Gastrocnemius medialis (tissue), 4 donors: Measurements from ENCODE around the gene ANKS1B. TPM values are rescaled to one million over a fixed set of nuclear protein-coding genes. Genes with fewer than 3 reads are reported as not detected.

Experiments used
- ATAC-seq, 2 donors: fragments of 150-250 bp; one replicate each; pipeline ENCODE4 v1.9.1; 2016
- DNase-seq, 2 donors: peaks; one replicate each; pipeline ENCODE4 v3.0.0-alpha.2; 2019
- H3K27ac ChIP-seq, 4 donors: fragments of 200-600 bp; sonication (generic); 1 replicate in 1 of 4; 2 replicates in 3 of 4; pipeline ENCODE4 v1.5.1; 2016 to 2018; ENCODE audit warnings: mild to moderate bottlenecking in 2 of 4, moderate library complexity in 1 of 4
- H3K27me3 ChIP-seq, 3 donors: fragments of 200-600 bp; sonication (generic) in 2 of 3; 1 replicate in 1 of 3; 2 replicates in 2 of 3; pipeline versions ENCODE4 v1.5.1 to v1.6.0; 2016 to 2019; ENCODE audit warnings: mild to moderate bottlenecking in 1 of 3, moderate library complexity in 1 of 3
- H3K36me3 ChIP-seq, 2 donors: fragments of 200-600 bp; sonication (generic) in 1 of 2; one replicate each; pipeline ENCODE4 v1.5.1; 2017 to 2018
- H3K4me1 ChIP-seq, 2 donors: fragments of 200-600 bp; sonication (generic) in 1 of 2; one replicate each; pipeline ENCODE4 v1.5.1; 2016 to 2017; ENCODE audit warnings: mild to moderate bottlenecking in 2 of 2
- H3K4me3 ChIP-seq, 4 donors: fragments of 200-600 bp; sonication (generic) in 3 of 4; 1 replicate in 1 of 4; 2 replicates in 3 of 4; pipeline ENCODE4 v1.5.1; 2016 to 2019; ENCODE audit warnings: mild to moderate bottlenecking in 2 of 4
- H3K9me3 ChIP-seq, 3 donors: fragments of 200-600 bp; sonication (generic) in 2 of 3; 1 replicate in 1 of 3; 2 replicates in 2 of 3; pipeline ENCODE4 v1.5.1; 2016 to 2019
- POLR2A ChIP-seq, 2 donors: fragments of 450-650 bp; IDR thresholded peaks; one replicate each; pipeline ENCODE4 v1.6.1; 2017; ENCODE audit warnings: antibody characterized with exemption in 2 of 2, mild to moderate bottlenecking in 2 of 2, moderate library complexity in 2 of 2
- in situ Hi-C, 4 donors: fragments of 200-750 bp; cut with MboI; loops; one replicate each; pipeline versions ENCODE4 v1.15.0 to v1.8.0; 2017; ENCODE audit warnings: low sequenced_read_pairs in 4 of 4
- intact Hi-C: fragments of 100-400 bp; cut with DNase I; formaldehyde crosslinking; loops from one replicate; pipeline ENCODE4 v1.15.1; 2023; ENCODE audit warnings: low total_unique reads
- total RNA-seq, 4 donors: library from RNA; depleted of rRNA; stranded (reverse); fragments of >200 nt; gene quantifications; one replicate each; pipeline versions ENCODE4 v1.1.0 to v1.2.3, GENCODE V29; 2016
- TF ChIP-seq, protein P1 (sequence below), 5 experiments: fragments of 450-650 bp in 3 of 5; fragments of 200-600 bp in 2 of 5; sonication (generic) in 2 of 5; IDR thresholded peaks in 4 of 5; conservative IDR thresholded peaks in 1 of 5; 1 replicate in 4 of 5; 2 replicates in 1 of 5; pipeline ENCODE4 v1.5.1; 2016 to 2019; ENCODE audit warnings: antibody characterized with exemption in 5 of 5, mild to moderate bottlenecking in 3 of 5, moderate library complexity in 3 of 5

The ANKS1B gene
- total RNA-seq, 4 donors from 2014 or later, result 3.9 to 14.5 (median 5.7) TPM

DNA sequence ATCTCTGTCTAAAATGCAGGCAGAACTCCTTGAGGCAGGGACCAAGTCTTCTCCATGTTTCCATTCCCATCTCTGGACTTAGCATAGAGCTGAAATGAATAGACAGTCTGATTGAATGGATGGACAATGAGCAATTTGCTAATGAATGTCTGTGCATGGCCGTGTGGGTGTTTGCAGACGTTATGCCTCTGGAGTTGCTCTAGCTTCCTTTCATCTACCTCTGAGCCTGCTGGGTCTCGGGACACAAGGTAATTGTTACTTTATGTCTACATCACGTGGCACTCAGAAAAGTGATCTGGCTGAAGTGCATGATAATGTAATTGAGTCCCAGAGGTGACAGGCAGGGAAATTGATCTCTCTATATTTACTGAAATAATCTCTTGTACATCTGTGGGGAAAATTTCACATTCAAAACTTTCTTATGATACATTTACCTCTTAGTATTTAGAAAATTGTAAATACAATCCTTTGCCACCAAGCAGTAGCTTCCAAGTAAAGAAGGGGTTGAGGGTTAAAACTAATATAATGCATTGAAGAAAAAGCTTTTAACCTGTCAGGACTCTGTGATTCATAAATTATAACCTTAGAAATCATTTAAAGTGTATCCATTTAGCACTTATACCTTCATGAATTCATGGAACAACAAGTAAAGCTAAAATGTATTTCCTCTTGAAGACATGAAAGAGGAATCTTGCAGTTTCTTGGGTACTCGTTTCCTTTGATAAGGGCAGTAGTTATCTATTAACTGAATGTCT is 915.6 kb downstream of the ANKS1B start:
- intact Hi-C loops, result no loop called here
- no peak overlapping the region for H3K4me3 ChIP-seq
- no peak overlapping the region for H3K27ac ChIP-seq
- H3K9me3 ChIP-seq, result no peaks in the 10 kb centered on the region
- H3K27me3 ChIP-seq, result no peaks in the 10 kb centered on the region
- DNase-seq (no peak), ATAC-seq (no peak)
- peaks cover 0 to 23% of the 10 kb centered on the region in 2 donors for H3K4me1 ChIP-seq
- in situ Hi-C loops, result no loop called here
- TF ChIP-seq, protein P1, sequence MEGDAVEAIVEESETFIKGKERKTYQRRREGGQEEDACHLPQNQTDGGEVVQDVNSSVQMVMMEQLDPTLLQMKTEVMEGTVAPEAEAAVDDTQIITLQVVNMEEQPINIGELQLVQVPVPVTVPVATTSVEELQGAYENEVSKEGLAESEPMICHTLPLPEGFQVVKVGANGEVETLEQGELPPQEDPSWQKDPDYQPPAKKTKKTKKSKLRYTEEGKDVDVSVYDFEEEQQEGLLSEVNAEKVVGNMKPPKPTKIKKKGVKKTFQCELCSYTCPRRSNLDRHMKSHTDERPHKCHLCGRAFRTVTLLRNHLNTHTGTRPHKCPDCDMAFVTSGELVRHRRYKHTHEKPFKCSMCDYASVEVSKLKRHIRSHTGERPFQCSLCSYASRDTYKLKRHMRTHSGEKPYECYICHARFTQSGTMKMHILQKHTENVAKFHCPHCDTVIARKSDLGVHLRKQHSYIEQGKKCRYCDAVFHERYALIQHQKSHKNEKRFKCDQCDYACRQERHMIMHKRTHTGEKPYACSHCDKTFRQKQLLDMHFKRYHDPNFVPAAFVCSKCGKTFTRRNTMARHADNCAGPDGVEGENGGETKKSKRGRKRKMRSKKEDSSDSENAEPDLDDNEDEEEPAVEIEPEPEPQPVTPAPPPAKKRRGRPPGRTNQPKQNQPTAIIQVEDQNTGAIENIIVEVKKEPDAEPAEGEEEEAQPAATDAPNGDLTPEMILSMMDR (IDR thresholded peaks at IDR 0.05 in 4 of 5, conservative IDR thresholded peaks at IDR 0.05 in 1 of 5), result no peak
- no peak for TF ChIP-seq POLR2A (IDR thresholded peaks at IDR 0.05)
- H3K36me3 ChIP-seq, result no peaks in the 10 kb centered on the region

DNA sequence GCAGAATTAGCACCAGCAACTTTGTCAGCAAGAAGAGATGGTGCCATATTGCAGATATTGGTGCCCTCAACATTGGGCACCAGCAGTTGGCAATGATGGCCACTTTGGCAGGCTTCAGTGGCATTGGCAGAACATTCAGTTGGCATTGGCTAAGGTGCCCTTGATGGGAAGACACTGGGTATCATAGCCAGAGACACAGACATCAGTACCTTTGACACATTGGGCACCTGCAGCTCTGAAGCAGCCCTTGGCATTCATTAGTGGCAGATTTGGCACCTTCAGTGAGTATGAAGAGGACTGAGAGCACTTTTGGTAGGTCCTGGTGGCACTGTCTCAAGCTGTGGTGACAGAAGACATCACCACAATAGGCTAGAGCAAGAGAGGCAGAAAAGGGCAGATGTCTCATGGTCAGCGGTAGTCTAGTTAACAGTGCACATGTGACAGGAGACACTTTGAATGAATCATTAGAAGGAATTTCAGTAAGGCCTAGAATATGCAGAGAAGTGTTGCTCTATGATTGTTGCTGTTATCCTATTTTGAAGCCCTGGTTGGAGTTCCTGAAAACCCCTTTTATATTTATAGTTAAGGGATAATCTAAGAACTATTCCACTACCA is 917.5 kb downstream of the ANKS1B start:
- H3K4me3 ChIP-seq, result no peak overlapping the region
- intact Hi-C loops, result no loop called here

DNA sequence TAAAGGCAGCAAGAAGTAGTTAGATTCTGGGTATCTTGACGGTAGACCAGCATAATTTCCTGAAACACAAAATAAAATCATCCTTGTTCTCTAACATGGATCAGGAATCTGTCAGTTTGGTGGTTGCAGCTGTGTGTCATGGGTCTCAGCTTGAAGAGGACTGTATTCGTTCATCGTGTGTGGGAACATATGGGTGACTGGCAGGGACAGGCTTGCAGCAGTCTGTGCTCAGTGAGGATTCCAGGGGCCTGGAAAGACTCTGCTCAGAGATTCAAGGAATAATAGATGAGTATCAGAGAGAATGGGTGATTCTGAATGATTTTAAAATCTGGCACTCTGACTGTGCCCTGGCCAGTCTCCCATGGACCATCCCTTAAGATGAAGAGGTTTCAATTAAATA is 918.0 kb downstream of the ANKS1B start:
- ATAC-seq (no peak), DNase-seq (no peak)
- Histone ChIP-seq H3K27me3 (no peaks in the 10 kb centered on the region), H3K27ac (peak overlapping the region in 3 of 4 donors; percentile 33 to 69 (median 53)), H3K36me3 (no peaks in the 10 kb centered on the region), H3K4me1 (peaks cover 0 to 35% of the 10 kb centered on the region in 2 donors), H3K4me3 (no peak overlapping the region), H3K9me3 (no peaks in the 10 kb centered on the region)
- TF ChIP-seq POLR2A (IDR thresholded peaks at IDR 0.05), result no peak
- TF ChIP-seq, protein P1 (IDR thresholded peaks at IDR 0.05 in 4 of 5, conservative IDR thresholded peaks at IDR 0.05 in 1 of 5), result no peak
- in situ Hi-C loops (no loop called here), intact Hi-C loops (no loop called here)

More for the DNA sequence above, 917.5 kb downstream of the ANKS1B start:
- no peak for TF ChIP-seq POLR2A (IDR thresholded peaks at IDR 0.05)
- TF ChIP-seq, protein P1 (IDR thresholded peaks at IDR 0.05 in 4 of 5, conservative IDR thresholded peaks at IDR 0.05 in 1 of 5), result no peak
- Histone ChIP-seq H3K36me3 (no peaks in the 10 kb centered on the region), H3K27me3 (no peaks in the 10 kb centered on the region), H3K9me3 (no peaks in the 10 kb centered on the region), H3K4me1 (peaks cover 0 to 35% of the 10 kb centered on the region in 2 donors), H3K27ac (peak overlapping the region; percentile 33 to 69 (median 50))
- in situ Hi-C loops, result no loop called here
- peak; percentile 9 to 31 for DNase-seq
- peak; percentile 67 to 84 for ATAC-seq

DNA sequence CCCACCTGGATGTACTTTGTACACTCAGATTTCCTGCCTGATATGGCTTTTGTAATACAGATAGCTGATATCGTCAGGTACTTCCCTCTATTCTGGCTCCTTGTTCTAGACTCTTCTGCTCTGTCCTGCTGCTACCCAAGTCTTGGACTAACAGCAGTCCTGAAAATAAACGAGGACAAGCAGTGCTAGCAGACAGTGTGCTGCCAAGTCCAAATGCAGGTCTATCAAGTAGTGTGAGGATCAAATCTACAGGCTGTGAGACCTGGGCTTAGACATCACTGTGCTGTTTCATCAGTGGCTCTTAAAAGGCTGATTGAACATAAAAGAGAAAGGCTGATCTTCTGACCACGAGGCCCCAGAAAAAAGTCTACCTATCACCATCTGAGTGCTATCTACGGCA is 921.6 kb downstream of the ANKS1B start:
- intact Hi-C loops (loop anchor here (5.0 kb wide), 1 partner anchor 879 kb away; no protein-coding TSS in a partner anchor), in situ Hi-C loops (no loop called here)
- ATAC-seq, result peak; percentile 63 to 65
- no peak for TF ChIP-seq POLR2A (IDR thresholded peaks at IDR 0.05)
- TF ChIP-seq, protein P1 (IDR thresholded peaks at IDR 0.05 in 4 of 5, conservative IDR thresholded peaks at IDR 0.05 in 1 of 5), result no peak
- H3K27ac ChIP-seq, result peak overlapping the region in 3 of 4 donors; percentile 49 to 75 (median 58)
- no peak overlapping the region for H3K4me3 ChIP-seq
- peak; percentile 16 to 31 for DNase-seq
- H3K9me3 ChIP-seq, result no peaks in the 10 kb centered on the region
- H3K36me3 ChIP-seq, result no peaks in the 10 kb centered on the region
- H3K4me1 ChIP-seq, result peaks cover 4 to 40% of the 10 kb centered on the region in 2 donors
- no peaks in the 10 kb centered on the region for H3K27me3 ChIP-seq
